MM.1S (cell line): ENCODE data around the gene OR7A17.

ENCODE experiments used
- DNase-seq: peaks from one replicate; pipeline ENCODE4 v3.0.0-alpha.2; 2015
- H2AFZ ChIP-seq: fragments of 300-600 bp; sonication (generic); 2 replicates; pipeline ENCODE4 v1.6.0; 2016; ENCODE audit warnings: antibody characterized with exemption, low read length
- H3F3A ChIP-seq: fragments of 300-600 bp; sonication (generic); 2 replicates; pipeline ENCODE4 v1.6.1; 2016; ENCODE audit warnings: mild to moderate bottlenecking, antibody characterized with exemption, low read length, moderate library complexity, mixed read lengths; ENCODE audit not compliant: insufficient read depth
- H3K27ac ChIP-seq: fragments of 300-600 bp; sonication (generic); 2 replicates; pipeline ENCODE4 v1.5.1; 2016; ENCODE audit warnings: mild to moderate bottlenecking, low read length
- H3K27me3 ChIP-seq: fragments of 300-600 bp; sonication (generic); replicated peaks from 2 replicates; pipeline ENCODE4 v1.6.0; 2016; ENCODE audit warnings: low read length; ENCODE audit not compliant: insufficient read depth
- H3K36me3 ChIP-seq: fragments of 300-600 bp; sonication (generic); replicated peaks from 2 replicates; pipeline ENCODE4 v1.6.1; 2016; ENCODE audit warnings: mild to moderate bottlenecking, low read length, mixed read lengths; ENCODE audit not compliant: insufficient read depth
- H3K4me1 ChIP-seq: fragments of 300-600 bp; sonication (generic); 2 replicates; pipeline ENCODE4 v1.6.1; 2016; ENCODE audit warnings: low read length, mixed read lengths
- H3K4me2 ChIP-seq: fragments of 300-600 bp; sonication (generic); 2 replicates; pipeline ENCODE4 v1.6.0; 2016; ENCODE audit warnings: low read depth, low read length
- H3K4me3 ChIP-seq: fragments of 300-600 bp; sonication (generic); 2 replicates; pipeline ENCODE4 v1.5.1; 2016; ENCODE audit warnings: low read length, mixed read lengths
- H3K79me2 ChIP-seq: fragments of 300-600 bp; sonication (generic); 2 replicates; pipeline ENCODE4 v1.6.1; 2016; ENCODE audit warnings: mixed run types, low read length, mixed read lengths
- H3K9ac ChIP-seq: fragments of 300-600 bp; sonication (generic); 2 replicates; pipeline ENCODE4 v1.6.1; 2016; ENCODE audit warnings: low read length, mixed read lengths
- H3K9me2 ChIP-seq: fragments of 300-600 bp; sonication (generic); replicated peaks from 2 replicates; pipeline ENCODE4 v1.6.1; 2016; ENCODE audit warnings: mild to moderate bottlenecking, low read length, mixed read lengths; ENCODE audit not compliant: insufficient read depth
- H3K9me3 ChIP-seq: fragments of 300-600 bp; sonication (generic); replicated peaks from 2 replicates; pipeline ENCODE4 v1.6.1; 2016; ENCODE audit warnings: mild to moderate bottlenecking, low read length, mixed read lengths; ENCODE audit not compliant: insufficient read depth
- H4K20me1 ChIP-seq: fragments of 300-600 bp; sonication (generic); 2 replicates; pipeline ENCODE4 v1.6.1; 2016; ENCODE audit warnings: mild to moderate bottlenecking, low read length, moderate library complexity, mixed read lengths; ENCODE audit not compliant: insufficient read depth
- CTCF ChIP-seq: fragments of 300-600 bp; sonication (generic); IDR thresholded peaks from 2 replicates; pipeline ENCODE4 v1.5.1; 2016; ENCODE audit warnings: antibody characterized with exemption, low read length, mixed read lengths
- EZH2 ChIP-seq: fragments of 300-600 bp; sonication (generic); optimal IDR thresholded peaks from 2 replicates; pipeline ENCODE3; 2017; ENCODE audit warnings: low read depth, mild to moderate bottlenecking, antibody characterized with exemption, low read length, mixed read lengths
- EZH2phosphoT487 ChIP-seq: fragments of 300-600 bp; sonication (generic); IDR thresholded peaks from 2 replicates; pipeline ENCODE4 v1.6.1; 2018; ENCODE audit warnings: antibody characterized with exemption, low read length

OR7A17 gene

GRCh38 chr19:14886032-14886431 is at the start of gene OR7A17:
Gene OR7A17, minus strand, starts transcription at chr19:14886132. Its CDS starts 4,777 bp downstream, at chr19:14881355.
- Histone ChIP-seq H3F3A (peaks cover 6% of the 10 kb centered on the region), H3K4me3 (no peak within 1 kb of the TSS), H3K4me2 (no peak within 1 kb of the TSS), H3K36me3 (no peaks in the 10 kb centered on the region), H3K27me3 (peaks cover 48% of the 10 kb centered on the region), H3K9me3 (no peaks in the 10 kb centered on the region), H3K4me1 (peaks cover 5% of the 10 kb centered on the region; the same call in 1 of the 2 replicates), H3K9ac (no peak within 1 kb of the TSS), H4K20me1 (no peaks in the 10 kb centered on the region), H3K79me2 (no peaks in the 10 kb centered on the region), H3K9me2 (no peaks in the 10 kb centered on the region), H2AFZ (no peak within 1 kb of the TSS), H3K27ac (no peak within 1 kb of the TSS)
- TF ChIP-seq EZH2phosphoT487 (no peak), EZH2 (no peak), CTCF (no peak)
- DNase-seq, result no peak

- no peak overlapping the region for H3K4me3 ChIP-seq
- H3K9me3 ChIP-seq, result no peaks in the 10 kb centered on the region
- no peaks in the 10 kb centered on the region for H3F3A ChIP-seq
- no peak for DNase-seq
- peaks cover 59% of the 10 kb centered on the region for H3K27me3 ChIP-seq
- H3K79me2 ChIP-seq, result no peaks in the 10 kb centered on the region
- H3K4me2 ChIP-seq, result no peak overlapping the region
- H4K20me1 ChIP-seq, result no peaks in the 10 kb centered on the region
- no peak overlapping the region for H3K27ac ChIP-seq
- H3K4me1 ChIP-seq, result no peaks in the 10 kb centered on the region
- H3K9ac ChIP-seq, result no peak overlapping the region
- no peak for TF ChIP-seq EZH2phosphoT487
- no peak for TF ChIP-seq CTCF
- no peak for TF ChIP-seq EZH2
- no peak overlapping the region for H2AFZ ChIP-seq
- H3K36me3 ChIP-seq, result no peaks in the 10 kb centered on the region
- no peaks in the 10 kb centered on the region for H3K9me2 ChIP-seq
Measured at GRCh38 chr19:14933506-14933905, 47.6 kb upstream of the OR7A17 start.

DNA sequence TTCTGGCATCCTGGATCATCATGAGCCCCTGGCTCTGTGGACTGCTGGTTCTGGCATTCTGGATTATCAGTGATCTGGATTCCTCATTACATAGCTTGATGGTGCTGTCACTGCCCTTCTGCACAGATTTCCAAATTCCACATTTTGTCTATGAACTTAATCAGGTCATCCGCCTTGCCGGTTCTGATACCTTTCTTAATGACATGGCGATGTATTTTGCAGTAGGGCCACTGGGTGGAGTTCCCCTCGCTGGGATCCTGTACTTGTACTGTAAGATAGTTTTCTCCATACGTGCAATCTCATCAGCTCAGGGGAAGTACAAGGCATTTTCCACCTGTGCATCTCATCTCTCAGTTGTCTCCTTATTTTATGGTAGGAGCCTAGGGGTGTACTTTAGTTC is 30.9 kb upstream of the OR7A17 start:
- Histone ChIP-seq H3K9me3 (no peaks in the 10 kb centered on the region), H4K20me1 (no peaks in the 10 kb centered on the region), H3K4me1 (no peaks in the 10 kb centered on the region), H3K27me3 (peaks cover 86% of the 10 kb centered on the region), H3K27ac (no peak overlapping the region), H3K4me2 (no peak overlapping the region), H3K9ac (no peak overlapping the region), H2AFZ (no peak overlapping the region), H3F3A (no peaks in the 10 kb centered on the region), H3K79me2 (no peaks in the 10 kb centered on the region), H3K36me3 (no peaks in the 10 kb centered on the region), H3K4me3 (no peak overlapping the region), H3K9me2 (no peaks in the 10 kb centered on the region)
- no peak for DNase-seq
- TF ChIP-seq EZH2, result no peak
- TF ChIP-seq EZH2phosphoT487, result no peak
- no peak for TF ChIP-seq CTCF
